HL-60 (cell line): ENCODE data around the gene CRTC1.

Experiments used
- DNase-seq, 2 experiments: peaks; one replicate each; pipeline ENCODE4 v3.0.0-alpha.2; 2010 to 2020; ENCODE audit warnings: low read depth in 1 of 2, low spot score in 1 of 2
- H3K27ac ChIP-seq: fragments of 250-450 bp; sonication (Bioruptor Pico); replicated peaks from 2 replicates; pipeline ENCODE4 v1.5.1; 2020; ENCODE audit warnings: mild to moderate bottlenecking, moderate library complexity
- H3K27me3 ChIP-seq: fragments of 250-450 bp; sonication (Bioruptor Pico); 2 replicates; pipeline ENCODE4 v1.5.1; 2021; ENCODE audit warnings: mild to moderate bottlenecking, moderate library complexity; ENCODE audit not compliant: insufficient read depth, poor library complexity, severe bottlenecking
- H3K4me3 ChIP-seq: replicated peaks from 2 replicates; pipeline ENCODE4 v1.5.1; 2011; ENCODE audit warnings: mild to moderate bottlenecking, control low read depth, low read length; ENCODE audit not compliant: insufficient read depth
- GABPA ChIP-seq: IDR thresholded peaks from 2 replicates; pipeline ENCODE4 v1.6.1; 2012; ENCODE audit warnings: low read depth
- POLR2AphosphoS5 ChIP-seq: IDR thresholded peaks from 2 replicates; pipeline ENCODE4 v1.6.1; 2012; ENCODE audit warnings: low read depth
- REST ChIP-seq: IDR thresholded peaks from 2 replicates; pipeline ENCODE4 v1.6.1; 2012; ENCODE audit warnings: low read depth; ENCODE audit not compliant: insufficient replicate concordance
- SPI1 ChIP-seq: IDR thresholded peaks from 2 replicates; pipeline ENCODE4 v1.6.1; 2012; ENCODE audit warnings: low read depth, mild to moderate bottlenecking, borderline replicate concordance
- TF ChIP-seq, protein P1 (sequence below): IDR thresholded peaks from one replicate; pipeline ENCODE4 v1.5.1; 2011; ENCODE audit warnings: low read length, control low read depth, inconsistent platforms; ENCODE audit not compliant: insufficient read depth

CRTC1 gene

GRCh38 chr19:18765224-18765623, 81.7 kb downstream of the CRTC1 start:
- Histone ChIP-seq H3K27ac (no peak overlapping the region), H3K27me3 (no peaks in the 10 kb centered on the region), H3K4me3 (no peak overlapping the region)
- TF ChIP-seq REST (no peak), GABPA (no peak), POLR2AphosphoS5 (no peak), SPI1 (no peak)
- TF ChIP-seq, protein P1, sequence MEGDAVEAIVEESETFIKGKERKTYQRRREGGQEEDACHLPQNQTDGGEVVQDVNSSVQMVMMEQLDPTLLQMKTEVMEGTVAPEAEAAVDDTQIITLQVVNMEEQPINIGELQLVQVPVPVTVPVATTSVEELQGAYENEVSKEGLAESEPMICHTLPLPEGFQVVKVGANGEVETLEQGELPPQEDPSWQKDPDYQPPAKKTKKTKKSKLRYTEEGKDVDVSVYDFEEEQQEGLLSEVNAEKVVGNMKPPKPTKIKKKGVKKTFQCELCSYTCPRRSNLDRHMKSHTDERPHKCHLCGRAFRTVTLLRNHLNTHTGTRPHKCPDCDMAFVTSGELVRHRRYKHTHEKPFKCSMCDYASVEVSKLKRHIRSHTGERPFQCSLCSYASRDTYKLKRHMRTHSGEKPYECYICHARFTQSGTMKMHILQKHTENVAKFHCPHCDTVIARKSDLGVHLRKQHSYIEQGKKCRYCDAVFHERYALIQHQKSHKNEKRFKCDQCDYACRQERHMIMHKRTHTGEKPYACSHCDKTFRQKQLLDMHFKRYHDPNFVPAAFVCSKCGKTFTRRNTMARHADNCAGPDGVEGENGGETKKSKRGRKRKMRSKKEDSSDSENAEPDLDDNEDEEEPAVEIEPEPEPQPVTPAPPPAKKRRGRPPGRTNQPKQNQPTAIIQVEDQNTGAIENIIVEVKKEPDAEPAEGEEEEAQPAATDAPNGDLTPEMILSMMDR = no peak
- no peak for DNase-seq

GRCh38 chr19:18768046-18768771, 84.7 kb downstream of the CRTC1 start:
- Histone ChIP-seq H3K4me3 (no peak overlapping the region), H3K27me3 (no peaks in the 10 kb centered on the region), H3K27ac (no peak overlapping the region)
- TF ChIP-seq SPI1 = no peak
- TF ChIP-seq, protein P1 = no peak
- TF ChIP-seq REST = no peak
- TF ChIP-seq POLR2AphosphoS5 = no peak
- TF ChIP-seq GABPA = no peak
- DNase-seq = no peak

DNA sequence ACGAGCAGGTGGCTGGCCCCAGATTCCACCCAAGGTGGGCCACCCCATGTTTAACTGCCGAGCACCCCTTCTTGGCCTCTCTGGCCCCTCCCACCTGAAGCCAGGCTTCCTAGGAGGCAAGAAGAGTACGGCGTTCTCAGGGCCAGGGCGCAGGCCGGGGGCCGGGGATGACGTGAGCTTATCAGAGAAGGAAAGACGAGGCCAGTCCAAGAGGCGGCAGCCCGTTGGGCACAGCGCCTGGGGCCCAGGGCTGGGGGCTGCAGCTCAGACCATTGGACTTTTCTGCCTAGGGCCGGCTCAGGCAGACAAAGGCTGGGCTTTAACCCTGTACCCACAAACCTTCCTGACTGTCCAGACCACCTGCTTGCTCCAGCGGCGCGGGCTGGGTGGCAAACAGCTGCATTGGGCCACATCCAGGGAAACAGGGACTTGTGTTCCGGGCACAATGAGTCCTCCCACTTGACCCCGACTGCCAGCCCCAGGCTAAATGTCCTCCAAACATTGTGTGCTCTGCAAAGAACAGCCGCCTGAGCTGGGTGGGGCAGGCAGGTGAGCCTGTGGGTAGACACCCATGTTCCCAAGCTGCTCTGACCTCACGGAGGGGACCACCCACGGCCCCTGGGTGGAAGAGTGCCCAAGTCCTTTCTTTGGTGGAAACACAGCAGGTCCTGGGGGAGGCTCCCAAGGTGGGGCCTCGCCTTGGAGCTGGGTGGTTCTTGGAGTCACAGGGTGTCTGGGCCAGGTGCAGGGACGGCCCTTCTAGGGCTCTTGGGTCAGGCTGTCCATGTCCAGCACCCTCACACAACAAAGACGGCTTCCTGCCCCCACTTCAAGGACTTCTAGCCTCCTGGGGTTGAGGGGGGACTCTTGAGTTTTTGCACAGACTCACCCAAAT, 85.8 kb downstream of the CRTC1 start:
- no peak for DNase-seq
- Histone ChIP-seq H3K27me3 (no peaks in the 10 kb centered on the region), H3K4me3 (no peak overlapping the region), H3K27ac (no peak overlapping the region)
- TF ChIP-seq POLR2AphosphoS5 (no peak), GABPA (no peak), SPI1 (no peak), REST (no peak)
- TF ChIP-seq, protein P1 = no peak
